Nephron progenitor cell (in vitro differentiated cells): Measurements from ENCODE around the gene BRMS1L.

Experiments used
- DNase-seq: peaks from one replicate; pipeline ENCODE4 v3.0.0; 2021
- H3K27ac Mint-ChIP-seq: 2 replicates; pipeline ENCODE4 v1.8.0; 2021; ENCODE audit warnings: mild to moderate bottlenecking, moderate library complexity, mixed read lengths
- H3K27me3 Mint-ChIP-seq: 2 replicates; pipeline ENCODE4 v1.8.0; 2021; ENCODE audit warnings: mild to moderate bottlenecking, low read depth, mixed read lengths; ENCODE audit not compliant: poor library complexity
- H3K36me3 Mint-ChIP-seq: 2 replicates; pipeline ENCODE4 v1.8.0; 2021; ENCODE audit warnings: low read depth, mixed read lengths
- H3K4me1 Mint-ChIP-seq: 2 replicates; pipeline ENCODE4 v1.8.0; 2021; ENCODE audit warnings: mixed read lengths
- H3K4me3 Mint-ChIP-seq: 2 replicates; pipeline ENCODE4 v1.8.0; 2021; ENCODE audit warnings: mild to moderate bottlenecking, moderate library complexity, mixed read lengths
- H3K9me3 Mint-ChIP-seq: 2 replicates; pipeline ENCODE4 v1.8.0; 2021; ENCODE audit warnings: mild to moderate bottlenecking, moderate library complexity, mixed read lengths
- TF ChIP-seq, protein P1 (sequence below): fragments of 200-600 bp; sonication (generic); IDR thresholded peaks from 2 replicates; pipeline ENCODE4 v1.5.0; 2021; ENCODE audit warnings: antibody characterized with exemption

The BRMS1L gene

DNA sequence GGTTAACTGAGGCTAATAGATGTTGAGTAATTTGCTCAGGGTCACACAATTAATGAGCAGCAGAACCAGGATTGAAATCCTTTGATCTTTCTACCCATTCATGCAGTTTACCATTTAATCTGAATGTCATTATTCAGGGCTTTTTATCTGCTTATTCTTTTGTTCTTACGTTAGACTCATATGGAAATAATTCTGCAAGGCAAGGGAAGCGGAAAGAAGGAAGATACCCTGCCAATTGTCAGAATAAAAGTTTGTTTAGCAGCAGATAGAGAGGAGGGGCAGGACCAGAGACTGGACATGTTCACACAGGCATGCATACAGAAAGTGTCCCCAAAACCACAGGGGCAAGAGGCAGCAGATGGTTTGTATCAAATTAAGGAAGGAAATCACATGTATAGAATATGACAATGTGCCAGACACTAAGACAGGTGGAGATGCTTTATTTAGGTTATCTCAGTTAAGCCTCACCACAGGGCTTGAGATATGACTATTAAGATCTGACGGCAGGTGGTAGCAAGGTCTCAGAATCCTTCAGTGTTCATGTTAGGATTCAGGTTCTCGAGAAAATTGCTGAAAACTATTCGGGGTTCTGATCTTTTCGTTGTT lies 29.8 kb downstream of the BRMS1L start:
- H3K4me1 Mint-ChIP-seq: no peaks in the 10 kb centered on the region
- peaks cover 3% of the 10 kb centered on the region for H3K27me3 Mint-ChIP-seq

DNA sequence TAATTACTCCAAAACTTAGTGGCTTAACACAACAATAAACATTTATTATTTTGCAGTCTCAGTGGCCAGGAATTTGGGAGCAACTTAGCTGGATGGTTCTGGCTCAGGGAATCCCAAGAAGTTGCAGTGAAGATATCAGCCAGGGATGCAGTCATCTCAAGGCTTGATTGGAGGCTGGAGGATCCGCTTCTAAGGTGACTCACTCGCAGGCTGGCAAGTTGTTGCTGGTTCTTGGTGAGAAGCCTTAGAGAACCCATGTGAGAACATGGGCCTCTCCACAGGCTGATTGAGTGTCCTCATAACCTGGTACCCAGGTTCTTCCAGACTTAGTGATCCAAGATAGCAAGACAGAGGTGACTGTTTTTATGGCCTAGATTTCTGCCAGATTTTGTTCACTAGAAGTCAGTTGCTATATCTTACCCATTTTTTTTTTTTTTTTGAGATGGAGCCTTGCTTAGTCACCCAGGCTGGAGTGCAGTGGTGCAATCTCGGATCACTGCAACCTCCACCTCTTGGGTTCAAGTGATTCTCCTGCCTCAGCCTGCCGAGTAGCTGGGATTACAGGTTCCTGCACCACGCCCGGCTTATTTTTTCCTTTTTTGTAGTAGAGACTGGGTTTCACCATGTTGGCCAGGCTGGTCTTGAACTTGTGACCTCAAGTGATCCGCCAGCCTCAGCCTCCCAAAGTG lies 32.5 kb downstream of the BRMS1L start:
- no peak for DNase-seq
- H3K4me1 Mint-ChIP-seq: no peaks in the 10 kb centered on the region
- no peaks in the 10 kb centered on the region for H3K27me3 Mint-ChIP-seq
- peaks cover 33% of the 10 kb centered on the region for H3K36me3 Mint-ChIP-seq
- no peaks in the 10 kb centered on the region for H3K9me3 Mint-ChIP-seq
- H3K4me3 Mint-ChIP-seq: no peak overlapping the region
- TF ChIP-seq, protein P1, sequence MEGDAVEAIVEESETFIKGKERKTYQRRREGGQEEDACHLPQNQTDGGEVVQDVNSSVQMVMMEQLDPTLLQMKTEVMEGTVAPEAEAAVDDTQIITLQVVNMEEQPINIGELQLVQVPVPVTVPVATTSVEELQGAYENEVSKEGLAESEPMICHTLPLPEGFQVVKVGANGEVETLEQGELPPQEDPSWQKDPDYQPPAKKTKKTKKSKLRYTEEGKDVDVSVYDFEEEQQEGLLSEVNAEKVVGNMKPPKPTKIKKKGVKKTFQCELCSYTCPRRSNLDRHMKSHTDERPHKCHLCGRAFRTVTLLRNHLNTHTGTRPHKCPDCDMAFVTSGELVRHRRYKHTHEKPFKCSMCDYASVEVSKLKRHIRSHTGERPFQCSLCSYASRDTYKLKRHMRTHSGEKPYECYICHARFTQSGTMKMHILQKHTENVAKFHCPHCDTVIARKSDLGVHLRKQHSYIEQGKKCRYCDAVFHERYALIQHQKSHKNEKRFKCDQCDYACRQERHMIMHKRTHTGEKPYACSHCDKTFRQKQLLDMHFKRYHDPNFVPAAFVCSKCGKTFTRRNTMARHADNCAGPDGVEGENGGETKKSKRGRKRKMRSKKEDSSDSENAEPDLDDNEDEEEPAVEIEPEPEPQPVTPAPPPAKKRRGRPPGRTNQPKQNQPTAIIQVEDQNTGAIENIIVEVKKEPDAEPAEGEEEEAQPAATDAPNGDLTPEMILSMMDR: no peak
- no peak overlapping the region for H3K27ac Mint-ChIP-seq

More for the DNA sequence above, 29.8 kb downstream of the BRMS1L start:
- DNase-seq: no peak
- Mint-ChIP-seq H3K4me3 (no peak overlapping the region), H3K27ac (peak overlapping the region; percentile 6), H3K9me3 (peaks cover 16% of the 10 kb centered on the region), H3K36me3 (peaks cover 46% of the 10 kb centered on the region)
- TF ChIP-seq, protein P1: no peak

DNA sequence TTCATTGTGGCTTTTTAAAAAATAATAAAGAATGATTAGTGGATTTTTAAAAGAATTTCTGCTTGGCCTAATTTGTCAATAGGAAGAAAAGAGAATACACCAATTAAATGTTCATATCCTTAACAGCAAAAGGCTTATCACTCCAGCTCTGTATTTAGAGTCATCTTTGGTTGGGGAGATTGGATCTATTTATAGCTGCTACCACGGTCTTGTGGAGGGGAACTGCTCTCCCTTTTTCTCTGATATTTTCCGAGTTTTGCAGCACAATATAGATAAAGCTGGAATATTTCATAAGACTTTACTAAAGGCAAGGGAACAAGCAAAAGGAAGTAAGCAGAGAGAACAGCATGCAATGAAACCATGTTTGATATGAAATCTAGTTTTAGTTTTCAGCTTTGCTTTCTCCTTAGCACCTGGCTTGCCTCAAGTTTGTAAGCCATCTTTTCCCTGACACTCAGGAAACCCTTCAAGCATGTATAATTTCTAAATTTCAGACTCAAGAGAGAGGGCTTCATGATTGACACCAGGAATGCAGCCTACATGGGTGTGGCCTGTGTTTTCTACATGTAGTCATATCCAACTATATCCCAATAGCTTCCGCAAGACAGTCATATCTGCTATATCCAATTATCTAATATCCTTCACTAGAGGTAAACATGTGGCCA lies 35.2 kb downstream of the BRMS1L start:
- no peak for DNase-seq
- Mint-ChIP-seq H3K27me3 (no peaks in the 10 kb centered on the region), H3K9me3 (no peaks in the 10 kb centered on the region), H3K27ac (no peak overlapping the region), H3K4me3 (no peak overlapping the region), H3K4me1 (no peaks in the 10 kb centered on the region), H3K36me3 (peaks cover 39% of the 10 kb centered on the region)
- TF ChIP-seq, protein P1: no peak

DNA sequence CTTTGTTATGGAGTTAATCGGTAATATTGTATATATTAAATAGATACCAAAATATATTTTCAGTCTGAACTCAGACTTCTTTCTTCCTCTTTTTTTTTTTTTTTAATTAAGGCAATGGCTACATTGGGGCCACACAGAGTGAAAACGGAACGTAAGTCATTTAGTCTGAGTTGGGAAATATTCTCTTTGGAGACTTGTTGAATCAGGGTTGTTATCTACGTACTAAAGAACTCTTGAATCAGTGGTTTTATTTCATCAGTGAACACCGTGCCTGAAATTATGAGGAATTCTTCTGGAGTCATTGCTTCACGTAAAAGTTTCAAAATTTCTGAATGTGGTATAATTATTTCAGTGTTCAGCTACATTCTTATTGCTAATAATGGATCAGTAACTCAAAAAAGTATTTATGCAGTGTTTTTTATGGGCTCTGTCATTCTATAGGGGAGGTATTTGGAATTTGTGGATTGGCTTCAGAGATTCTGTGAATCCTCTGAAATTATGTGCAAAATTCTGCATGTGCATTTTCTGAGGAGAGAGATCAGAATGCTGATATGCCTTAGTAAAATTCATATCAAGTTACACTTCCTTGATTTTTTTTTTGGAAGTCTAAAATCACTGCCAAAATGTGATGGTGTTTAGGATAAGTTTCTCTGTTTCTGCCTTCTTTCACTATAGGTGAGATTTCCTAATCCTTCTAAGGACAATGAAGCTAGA lies 39.6 kb downstream of the BRMS1L start:
- Mint-ChIP-seq H3K4me3 (no peak overlapping the region), H3K36me3 (peaks cover 29% of the 10 kb centered on the region), H3K9me3 (no peaks in the 10 kb centered on the region), H3K27me3 (no peaks in the 10 kb centered on the region), H3K4me1 (no peaks in the 10 kb centered on the region), H3K27ac (no peak overlapping the region)
- no peak for DNase-seq
- TF ChIP-seq, protein P1: no peak

DNA sequence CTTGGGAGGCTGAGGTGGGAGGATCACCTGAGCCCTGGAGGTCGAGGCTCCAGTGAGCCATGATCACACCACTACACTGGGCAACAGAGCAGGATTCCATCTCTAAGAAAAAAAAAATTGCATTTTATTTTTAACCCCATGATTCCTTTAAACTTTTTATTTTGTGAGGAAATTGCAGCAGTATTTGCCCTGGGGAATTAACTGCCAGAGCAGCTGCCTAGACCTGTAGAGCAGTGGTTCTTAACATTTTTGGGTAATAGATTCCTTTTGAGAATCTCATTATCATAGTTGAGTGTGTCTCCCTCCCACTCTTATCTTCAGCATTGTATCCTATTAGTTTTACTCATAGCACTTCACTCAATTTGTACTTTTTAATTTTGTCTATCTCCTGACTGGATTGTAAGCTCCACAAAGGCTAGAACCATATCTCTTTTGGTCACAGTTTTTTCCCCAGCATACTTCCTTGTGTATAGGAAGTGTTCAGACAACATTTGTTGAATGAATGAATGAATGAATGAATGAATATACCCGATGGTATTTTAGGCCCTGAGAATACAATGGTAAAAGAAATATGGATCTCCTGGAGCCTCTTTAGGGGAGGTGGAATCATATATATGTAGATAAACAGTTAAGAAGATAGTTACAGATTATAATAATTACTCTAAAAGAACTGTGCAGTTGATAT lies 40.6 kb downstream of the BRMS1L start:
- Mint-ChIP-seq H3K27me3 (no peaks in the 10 kb centered on the region), H3K9me3 (no peaks in the 10 kb centered on the region), H3K36me3 (peaks cover 29% of the 10 kb centered on the region), H3K4me1 (no peaks in the 10 kb centered on the region), H3K27ac (no peak overlapping the region), H3K4me3 (no peak overlapping the region)
- DNase-seq: no peak
- TF ChIP-seq, protein P1: no peak
